ENCODE results near the gene FOXO1. TPM values are rescaled to one million over a fixed set of nuclear protein-coding genes. Genes with fewer than 3 reads are reported as not detected.
A peak's percentile ranks its signal among the peaks of the same experiment; 100 is the strongest.

Gene FOXO1
- total and polyA plus RNA-seq, 3 experiments from 2014 or later, result 32.6 to 56.2 (median 32.9) TPM

- H3K4me3 Mint-ChIP-seq, result peak overlapping the region in 6 of 7 donors; percentile 46 to 85 (median 60)
- ChIA-PET CTCF (interaction anchor here (1.1 kb wide), 1 partner anchor 28 kb away, joined by 3 read pairs; no protein-coding TSS in a partner anchor), POLR2A (no interaction called here)
- no peak overlapping the region for H3K27ac ChIP-seq (ENCODE audit: low read depth, low read length)
- H3K4me3 ChIP-seq (ENCODE audit: low read length), result no peak overlapping the region
- H3K9me3 Mint-ChIP-seq, result no peaks in the 10 kb centered on the region
- H3K27me3 ChIP-seq (ENCODE audit: insufficient read depth, low read length, poor library complexity, severe bottlenecking), result no peaks in the 10 kb centered on the region
- H3K4me1 ChIP-seq (ENCODE audit: insufficient read depth, low read length), result peaks cover 98% of the 10 kb centered on the region
- no peaks in the 10 kb centered on the region for H3K9me3 ChIP-seq (ENCODE audit: low read length)
- H3K4me1 Mint-ChIP-seq, result peaks cover 83 to 98% (median 97%) of the 10 kb centered on the region in 3 donors
- H3K36me3 Mint-ChIP-seq, result peaks cover 0 to 2% (median 0%) of the 10 kb centered on the region in 3 donors
- no peak for DNase-seq
- peak overlapping the region; percentile 6 to 87 (median 73) for H3K27ac Mint-ChIP-seq
- no peaks in the 10 kb centered on the region for H3K27me3 Mint-ChIP-seq
- no peaks in the 10 kb centered on the region for H3K36me3 ChIP-seq (ENCODE audit: insufficient read depth, low read length)
These were observed 76.2 kb downstream of the FOXO1 start for GRCh38 chr13:40590112-40590862.

DNA sequence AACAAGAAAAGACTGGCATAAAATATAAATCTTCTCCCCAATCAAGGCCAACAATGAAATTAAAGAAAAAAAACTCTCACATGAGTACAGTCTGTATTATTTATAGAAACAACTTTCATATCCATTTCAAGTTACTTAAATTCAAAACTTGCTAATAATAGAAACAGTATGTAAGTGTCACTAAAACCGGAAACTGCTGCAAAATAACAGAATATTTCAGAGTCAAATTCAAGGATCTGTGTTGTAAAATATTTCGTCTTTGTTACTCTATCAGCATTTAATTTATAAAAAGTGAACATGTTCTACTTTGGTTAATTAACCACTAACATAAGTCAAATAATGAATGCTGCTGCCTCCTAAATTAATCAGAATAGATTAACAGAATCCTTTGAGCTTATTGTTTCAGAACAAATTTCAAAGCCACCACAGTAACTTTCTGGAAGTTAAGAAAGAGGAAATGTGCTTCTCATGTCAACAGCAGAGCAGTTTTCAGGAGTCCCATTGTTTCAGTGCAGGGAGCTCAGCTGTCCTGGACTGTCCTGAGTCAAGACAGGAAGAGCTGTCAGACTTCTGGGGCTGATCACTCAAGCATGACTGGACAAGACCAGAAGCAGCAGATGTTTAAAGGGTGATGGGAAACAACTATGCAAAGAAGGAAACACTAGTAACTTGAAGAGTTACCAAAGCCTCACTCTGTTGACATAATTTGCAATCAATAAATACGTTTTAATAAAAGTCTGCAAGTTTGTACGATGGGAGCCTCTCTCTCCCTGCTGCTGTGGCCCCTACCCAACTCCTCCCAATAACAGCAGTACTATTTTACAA, 76.9 kb downstream of the FOXO1 start:
- peak overlapping the region in 6 of 7 donors; percentile 46 to 85 (median 58) for H3K4me3 Mint-ChIP-seq
- CTCF ChIA-PET, result no interaction called here
- no peaks in the 10 kb centered on the region for H3K27me3 Mint-ChIP-seq
- no peak for DNase-seq
- peaks cover 0 to 2% (median 0%) of the 10 kb centered on the region in 3 donors for H3K36me3 Mint-ChIP-seq
- Histone ChIP-seq H3K9me3 (ENCODE audit: low read length) (no peaks in the 10 kb centered on the region), H3K4me1 (ENCODE audit: insufficient read depth, low read length) (peaks cover 93% of the 10 kb centered on the region), H3K27me3 (ENCODE audit: insufficient read depth, low read length, poor library complexity, severe bottlenecking) (no peaks in the 10 kb centered on the region), H3K4me3 (ENCODE audit: low read length) (no peak overlapping the region), H3K36me3 (ENCODE audit: insufficient read depth, low read length) (no peaks in the 10 kb centered on the region), H3K27ac (ENCODE audit: low read depth, low read length) (no peak overlapping the region)
- peaks cover 88 to 98% (median 97%) of the 10 kb centered on the region in 3 donors for H3K4me1 Mint-ChIP-seq
- POLR2A ChIA-PET, result interaction anchor here (0.6 kb wide), 2 partner anchors 70 to 75 kb away, joined by 3 read pairs; no protein-coding TSS in a partner anchor
- H3K9me3 Mint-ChIP-seq, result no peaks in the 10 kb centered on the region
- peak overlapping the region; percentile 11 to 90 (median 80) for H3K27ac Mint-ChIP-seq

DNA sequence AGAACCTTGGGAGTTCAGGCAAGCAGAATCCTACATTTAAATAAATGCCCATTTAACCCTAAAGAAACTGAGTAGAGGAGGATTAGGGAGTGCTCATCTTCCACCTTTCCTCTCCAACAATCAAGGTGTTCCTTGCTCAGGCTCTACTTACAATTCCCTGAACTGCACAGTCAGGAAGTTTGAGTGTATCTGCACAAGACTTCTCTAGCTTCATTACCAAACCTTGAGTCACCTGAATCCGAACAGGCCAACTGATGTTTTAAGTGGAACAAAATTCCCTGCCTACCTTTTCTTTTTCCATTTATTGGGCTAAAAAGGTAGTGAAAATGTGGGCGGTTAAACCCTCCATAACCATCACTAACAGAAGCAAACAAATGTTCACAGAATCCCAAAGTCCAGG, 78.3 kb downstream of the FOXO1 start:
- no peak overlapping the region for H3K27ac ChIP-seq (ENCODE audit: low read depth, low read length)
- ChIA-PET POLR2A (no interaction called here), CTCF (no interaction called here)
- H3K36me3 ChIP-seq (ENCODE audit: insufficient read depth, low read length), result no peaks in the 10 kb centered on the region
- peaks cover 78 to 94% (median 92%) of the 10 kb centered on the region in 3 donors for H3K4me1 Mint-ChIP-seq
- DNase-seq, result no peak
- peak overlapping the region in 4 of 8 donors; percentile 20 to 36 (median 30) for H3K27ac Mint-ChIP-seq
- H3K27me3 ChIP-seq (ENCODE audit: insufficient read depth, low read length, poor library complexity, severe bottlenecking), result no peaks in the 10 kb centered on the region
- peaks cover 0 to 8% (median 4%) of the 10 kb centered on the region in 5 donors for H3K9me3 Mint-ChIP-seq
- H3K36me3 Mint-ChIP-seq, result peaks cover 8 to 9% (median 8%) of the 10 kb centered on the region in 3 donors
- no peak overlapping the region for H3K4me3 ChIP-seq (ENCODE audit: low read length)
- peak overlapping the region in 3 of 7 donors; percentile 13 to 24 (median 19) for H3K4me3 Mint-ChIP-seq
- H3K4me1 ChIP-seq (ENCODE audit: insufficient read depth, low read length), result peaks cover 79% of the 10 kb centered on the region
- H3K27me3 Mint-ChIP-seq, result peaks cover 0 to 2% of the 10 kb centered on the region in 2 donors
- H3K9me3 ChIP-seq (ENCODE audit: low read length), result peaks cover 3% of the 10 kb centered on the region

GRCh38 chr13:40586886-40587565, 79.4 kb downstream of the FOXO1 start:
- no peak for DNase-seq
- H3K9me3 ChIP-seq (ENCODE audit: low read length), result peaks cover 3% of the 10 kb centered on the region
- H3K4me1 ChIP-seq (ENCODE audit: insufficient read depth, low read length), result peaks cover 76% of the 10 kb centered on the region
- H3K36me3 Mint-ChIP-seq, result peaks cover 9 to 11% (median 9%) of the 10 kb centered on the region in 3 donors
- H3K27ac Mint-ChIP-seq, result peak overlapping the region in 4 of 8 donors; percentile 2 to 45 (median 32)
- H3K9me3 Mint-ChIP-seq, result peaks cover 2 to 8% (median 5%) of the 10 kb centered on the region in 5 donors
- H3K4me3 Mint-ChIP-seq, result peak overlapping the region in 3 of 7 donors; percentile 3 to 24 (median 19)
- ChIA-PET CTCF (no interaction called here), POLR2A (no interaction called here)
- H3K27me3 ChIP-seq (ENCODE audit: insufficient read depth, low read length, poor library complexity, severe bottlenecking), result no peaks in the 10 kb centered on the region
- H3K4me1 Mint-ChIP-seq, result peaks cover 77 to 94% (median 93%) of the 10 kb centered on the region in 3 donors
- no peak overlapping the region for H3K27ac ChIP-seq (ENCODE audit: low read depth, low read length)
- no peak overlapping the region for H3K4me3 ChIP-seq (ENCODE audit: low read length)
- H3K27me3 Mint-ChIP-seq, result peaks cover 0 to 2% of the 10 kb centered on the region in 2 donors
- H3K36me3 ChIP-seq (ENCODE audit: insufficient read depth, low read length), result no peaks in the 10 kb centered on the region

DNA sequence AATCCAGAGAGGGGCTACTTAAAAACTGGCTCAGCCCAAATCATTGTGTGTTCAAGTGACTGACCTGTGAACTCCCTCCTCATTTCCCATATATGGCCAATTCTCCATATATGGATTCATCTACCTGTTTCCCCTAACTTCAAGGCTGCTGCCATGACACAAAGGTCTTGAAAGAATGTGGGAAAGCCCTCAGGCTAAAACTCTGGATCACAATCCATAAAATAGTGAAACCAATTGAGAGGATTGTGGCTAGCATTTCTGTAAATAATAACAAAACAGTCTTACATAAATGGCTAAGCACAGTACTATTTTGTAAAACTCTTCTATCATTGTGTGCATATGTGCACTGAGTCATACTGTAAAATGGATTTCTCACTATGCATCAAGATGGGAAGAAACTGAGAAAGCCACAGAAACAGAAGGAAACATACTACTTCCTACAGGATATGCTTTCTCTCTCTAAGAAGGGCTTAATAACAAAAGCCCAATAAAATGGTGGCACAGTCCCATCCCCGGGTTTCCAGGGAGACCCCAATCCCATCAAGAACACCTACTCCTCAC, 80.5 kb downstream of the FOXO1 start:
- Mint-ChIP-seq H3K4me1 (peaks cover 77 to 94% (median 93%) of the 10 kb centered on the region in 3 donors), H3K4me3 (peak overlapping the region in 1 of 7 donors; percentile 19), H3K27me3 (peaks cover 0 to 2% of the 10 kb centered on the region in 2 donors), H3K36me3 (peaks cover 8 to 11% (median 9%) of the 10 kb centered on the region in 3 donors), H3K9me3 (peaks cover 2 to 8% (median 5%) of the 10 kb centered on the region in 5 donors), H3K27ac (no peak overlapping the region)
- Histone ChIP-seq H3K36me3 (ENCODE audit: insufficient read depth, low read length) (no peaks in the 10 kb centered on the region), H3K9me3 (ENCODE audit: low read length) (peaks cover 3% of the 10 kb centered on the region), H3K4me1 (ENCODE audit: insufficient read depth, low read length) (peaks cover 76% of the 10 kb centered on the region), H3K4me3 (ENCODE audit: low read length) (no peak overlapping the region), H3K27ac (ENCODE audit: low read depth, low read length) (no peak overlapping the region), H3K27me3 (ENCODE audit: insufficient read depth, low read length, poor library complexity, severe bottlenecking) (no peaks in the 10 kb centered on the region)
- DNase-seq, result no peak
- CTCF ChIA-PET, result no interaction called here
- POLR2A ChIA-PET, result no interaction called here

- POLR2A ChIA-PET, result no interaction called here
These were observed 82.7 kb downstream of the FOXO1 start for GRCh38 chr13:40583738-40584137.

DNA sequence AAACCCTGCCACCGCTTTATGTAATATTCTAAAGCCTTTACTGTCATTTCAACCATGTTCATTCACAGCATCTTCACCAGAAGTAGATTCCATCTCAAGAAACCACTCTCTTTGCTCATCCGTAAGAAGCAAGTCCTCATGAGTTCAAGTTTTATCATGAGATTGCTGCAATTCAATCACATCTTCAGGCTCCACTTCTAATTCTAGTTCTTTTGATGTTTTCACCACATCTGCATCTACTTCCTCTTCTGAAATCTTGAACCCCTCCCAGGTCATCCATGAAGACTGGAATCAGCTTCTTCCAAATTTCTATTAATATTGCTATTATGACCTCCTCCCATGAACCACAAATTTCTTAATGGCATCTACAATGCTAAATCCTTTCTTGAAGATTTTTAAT, 83.9 kb downstream of the FOXO1 start:
- no peak for DNase-seq
- Mint-ChIP-seq H3K36me3 (peaks cover 9 to 11% (median 11%) of the 10 kb centered on the region in 3 donors), H3K4me3 (peak overlapping the region in 5 of 7 donors; percentile 3 to 22 (median 15)), H3K9me3 (peaks cover 2 to 8% (median 5%) of the 10 kb centered on the region in 5 donors), H3K27ac (peak overlapping the region in 3 of 8 donors; percentile 18 to 80 (median 21)), H3K4me1 (peaks cover 79 to 95% (median 94%) of the 10 kb centered on the region in 3 donors), H3K27me3 (peaks cover 0 to 2% of the 10 kb centered on the region in 2 donors)
- Histone ChIP-seq H3K36me3 (ENCODE audit: insufficient read depth, low read length) (no peaks in the 10 kb centered on the region), H3K4me1 (ENCODE audit: insufficient read depth, low read length) (peaks cover 76% of the 10 kb centered on the region), H3K9me3 (ENCODE audit: low read length) (peaks cover 3% of the 10 kb centered on the region), H3K27me3 (ENCODE audit: insufficient read depth, low read length, poor library complexity, severe bottlenecking) (no peaks in the 10 kb centered on the region), H3K4me3 (ENCODE audit: low read length) (no peak overlapping the region), H3K27ac (ENCODE audit: low read depth, low read length) (no peak overlapping the region)
- ChIA-PET POLR2A (no interaction called here), CTCF (no interaction called here)

More at GRCh38 chr13:40583738-40584137, 82.7 kb downstream of the FOXO1 start:
- Mint-ChIP-seq H3K4me3 (peak overlapping the region in 1 of 7 donors; percentile 0), H3K27me3 (peaks cover 0 to 2% of the 10 kb centered on the region in 2 donors), H3K36me3 (peaks cover 9 to 11% (median 11%) of the 10 kb centered on the region in 3 donors), H3K27ac (peak overlapping the region in 3 of 8 donors; percentile 30 to 82 (median 61)), H3K9me3 (peaks cover 2 to 8% (median 5%) of the 10 kb centered on the region in 5 donors), H3K4me1 (peaks cover 78 to 95% (median 94%) of the 10 kb centered on the region in 3 donors)
- H3K36me3 ChIP-seq (ENCODE audit: insufficient read depth, low read length), result no peaks in the 10 kb centered on the region
- no peak overlapping the region for H3K27ac ChIP-seq (ENCODE audit: low read depth, low read length)
- no peaks in the 10 kb centered on the region for H3K27me3 ChIP-seq (ENCODE audit: insufficient read depth, low read length, poor library complexity, severe bottlenecking)
- H3K4me3 ChIP-seq (ENCODE audit: low read length), result no peak overlapping the region
- CTCF ChIA-PET, result no interaction called here
- H3K9me3 ChIP-seq (ENCODE audit: low read length), result peaks cover 3% of the 10 kb centered on the region
- DNase-seq, result no peak
- peaks cover 76% of the 10 kb centered on the region for H3K4me1 ChIP-seq (ENCODE audit: insufficient read depth, low read length)

Measured in CD8-positive, alpha-beta memory T cell (primary cell).